ENCODE measurements around the gene IKZF1.
A peak's percentile ranks its signal among the peaks of the same experiment; 100 is the strongest.

Gene IKZF1

GRCh38 chr7:50268223-50268622, 36.3 kb upstream of the IKZF1 start:
- Histone ChIP-seq H3K36me3 (replicated peaks; ENCODE audit: low read depth, low read length) (peaks cover 5% of the 10 kb centered on the region), H3K4me3 (ENCODE audit: low read length) (no peak overlapping the region), H3K9me3 (ENCODE audit: insufficient read depth, low read length) (peaks cover 12% of the 10 kb centered on the region; the same call in 1 of the 2 replicates), H3K27me3 (ENCODE audit: low read depth, low read length) (no peaks in the 10 kb centered on the region), H4K20me1 (ENCODE audit: insufficient read depth, low read length) (no peaks in the 10 kb centered on the region), H3K27ac (ENCODE audit: low read length) (peak overlapping the region; percentile 96), H3K79me2 (ENCODE audit: low read length) (peaks cover 22% of the 10 kb centered on the region), H3K9ac (ENCODE audit: low read length) (peak overlapping the region; percentile 74), H3K4me1 (ENCODE audit: low read length) (peaks cover 99% of the 10 kb centered on the region), H3K4me2 (ENCODE audit: low read length) (peak overlapping the region; percentile 73), H2AFZ (ENCODE audit: low read depth, low read length) (no peak overlapping the region)
- TF ChIP-seq CTCF (IDR thresholded peaks at IDR 0.05; ENCODE audit: low read depth, low read length) (peak; percentile 76), EZH2phosphoT487 (IDR thresholded peaks at IDR 0.05; ENCODE audit: low read depth) (no peak)

GRCh38 chr7:50268990-50269389, 35.5 kb upstream of the IKZF1 start:
- peaks cover 12% of the 10 kb centered on the region; the same call in 1 of the 2 replicates for H3K9me3 ChIP-seq (ENCODE audit: insufficient read depth, low read length)
- peaks cover 22% of the 10 kb centered on the region for H3K79me2 ChIP-seq (ENCODE audit: low read length)
- no peaks in the 10 kb centered on the region for H4K20me1 ChIP-seq (ENCODE audit: insufficient read depth, low read length)
- no peak overlapping the region for H2AFZ ChIP-seq (ENCODE audit: low read depth, low read length)
- H3K4me1 ChIP-seq (ENCODE audit: low read length): peaks cover 99% of the 10 kb centered on the region
- H3K4me2 ChIP-seq (ENCODE audit: low read length): peak overlapping the region; percentile 73
- H3K27me3 ChIP-seq (ENCODE audit: low read depth, low read length): no peaks in the 10 kb centered on the region
- peak overlapping the region; percentile 11; the same call in 1 of the 2 replicates for H3K4me3 ChIP-seq (ENCODE audit: low read length)
- H3K9ac ChIP-seq (ENCODE audit: low read length): peak overlapping the region; percentile 74
- H3K36me3 ChIP-seq (replicated peaks; ENCODE audit: low read depth, low read length): peaks cover 5% of the 10 kb centered on the region
- peak overlapping the region; percentile 96 for H3K27ac ChIP-seq (ENCODE audit: low read length)
- no peak for TF ChIP-seq EZH2phosphoT487 (IDR thresholded peaks at IDR 0.05; ENCODE audit: low read depth)
- TF ChIP-seq CTCF (IDR thresholded peaks at IDR 0.05; ENCODE audit: low read depth, low read length): no peak

GRCh38 chr7:50270531-50271018, 33.9 kb upstream of the IKZF1 start:
- peak overlapping the region; percentile 74; the same call in 1 of the 2 replicates for H3K9ac ChIP-seq (ENCODE audit: low read length)
- H3K4me2 ChIP-seq (ENCODE audit: low read length): peak overlapping the region; percentile 72; the same call in 1 of the 2 replicates
- H3K9me3 ChIP-seq (ENCODE audit: insufficient read depth, low read length): peaks cover 12% of the 10 kb centered on the region; the same call in 1 of the 2 replicates
- H2AFZ ChIP-seq (ENCODE audit: low read depth, low read length): no peak overlapping the region
- peaks cover 35% of the 10 kb centered on the region for H3K79me2 ChIP-seq (ENCODE audit: low read length)
- TF ChIP-seq EZH2phosphoT487 (IDR thresholded peaks at IDR 0.05; ENCODE audit: low read depth) (no peak), CTCF (IDR thresholded peaks at IDR 0.05; ENCODE audit: low read depth, low read length) (no peak)
- H4K20me1 ChIP-seq (ENCODE audit: insufficient read depth, low read length): no peaks in the 10 kb centered on the region
- H3K27ac ChIP-seq (ENCODE audit: low read length): peak overlapping the region; percentile 96
- H3K27me3 ChIP-seq (ENCODE audit: low read depth, low read length): no peaks in the 10 kb centered on the region
- no peak overlapping the region for H3K4me3 ChIP-seq (ENCODE audit: low read length)
- H3K4me1 ChIP-seq (ENCODE audit: low read length): peaks cover 99% of the 10 kb centered on the region
- H3K36me3 ChIP-seq (replicated peaks; ENCODE audit: low read depth, low read length): peaks cover 5% of the 10 kb centered on the region

GRCh38 chr7:50272808-50273207, 31.7 kb upstream of the IKZF1 start:
- H3K9me3 ChIP-seq (ENCODE audit: insufficient read depth, low read length): peaks cover 12% of the 10 kb centered on the region; the same call in 1 of the 2 replicates
- H3K36me3 ChIP-seq (replicated peaks; ENCODE audit: low read depth, low read length): peaks cover 5% of the 10 kb centered on the region
- no peaks in the 10 kb centered on the region for H3K27me3 ChIP-seq (ENCODE audit: low read depth, low read length)
- peak overlapping the region; percentile 96 for H3K27ac ChIP-seq (ENCODE audit: low read length)
- H3K4me2 ChIP-seq (ENCODE audit: low read length): peak overlapping the region; percentile 72
- H3K4me3 ChIP-seq (ENCODE audit: low read length): peak overlapping the region; percentile 41
- peaks cover 42% of the 10 kb centered on the region for H3K79me2 ChIP-seq (ENCODE audit: low read length)
- no peaks in the 10 kb centered on the region for H4K20me1 ChIP-seq (ENCODE audit: insufficient read depth, low read length)
- peak overlapping the region; percentile 75 for H3K9ac ChIP-seq (ENCODE audit: low read length)
- no peak overlapping the region for H2AFZ ChIP-seq (ENCODE audit: low read depth, low read length)
- peaks cover 99% of the 10 kb centered on the region for H3K4me1 ChIP-seq (ENCODE audit: low read length)
- TF ChIP-seq CTCF (IDR thresholded peaks at IDR 0.05; ENCODE audit: low read depth, low read length): no peak

Measured in OCI-LY3 (cell line).